ENCODE measurements around the gene DMRTC2. TPM values are rescaled to one million over a fixed set of nuclear protein-coding genes. Genes with fewer than 3 reads are reported as not detected.

Gene DMRTC2
- total RNA-seq, 1 donor from 2014 or later, result not detected

DNA sequence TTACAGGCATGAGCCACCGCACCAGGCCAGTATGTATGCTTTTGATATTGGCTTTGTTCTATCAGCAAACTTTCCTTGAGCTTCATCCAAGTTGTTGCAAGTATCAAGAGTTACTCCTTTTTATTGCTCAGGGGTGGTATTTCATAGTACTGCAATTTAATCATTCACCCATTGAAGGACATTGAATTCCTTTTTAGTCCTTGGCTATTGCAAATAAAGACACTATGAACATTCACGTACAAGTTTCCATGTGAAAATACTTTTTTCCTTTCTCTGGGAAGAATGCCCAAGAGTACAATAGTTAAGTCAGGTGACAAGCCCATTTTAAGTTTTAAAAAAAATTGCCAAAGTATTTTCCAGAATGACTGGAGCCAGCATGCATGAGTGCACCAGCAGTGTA lies 28.1 kb upstream of the DMRTC2 start:
- TF ChIP-seq, protein P1, sequence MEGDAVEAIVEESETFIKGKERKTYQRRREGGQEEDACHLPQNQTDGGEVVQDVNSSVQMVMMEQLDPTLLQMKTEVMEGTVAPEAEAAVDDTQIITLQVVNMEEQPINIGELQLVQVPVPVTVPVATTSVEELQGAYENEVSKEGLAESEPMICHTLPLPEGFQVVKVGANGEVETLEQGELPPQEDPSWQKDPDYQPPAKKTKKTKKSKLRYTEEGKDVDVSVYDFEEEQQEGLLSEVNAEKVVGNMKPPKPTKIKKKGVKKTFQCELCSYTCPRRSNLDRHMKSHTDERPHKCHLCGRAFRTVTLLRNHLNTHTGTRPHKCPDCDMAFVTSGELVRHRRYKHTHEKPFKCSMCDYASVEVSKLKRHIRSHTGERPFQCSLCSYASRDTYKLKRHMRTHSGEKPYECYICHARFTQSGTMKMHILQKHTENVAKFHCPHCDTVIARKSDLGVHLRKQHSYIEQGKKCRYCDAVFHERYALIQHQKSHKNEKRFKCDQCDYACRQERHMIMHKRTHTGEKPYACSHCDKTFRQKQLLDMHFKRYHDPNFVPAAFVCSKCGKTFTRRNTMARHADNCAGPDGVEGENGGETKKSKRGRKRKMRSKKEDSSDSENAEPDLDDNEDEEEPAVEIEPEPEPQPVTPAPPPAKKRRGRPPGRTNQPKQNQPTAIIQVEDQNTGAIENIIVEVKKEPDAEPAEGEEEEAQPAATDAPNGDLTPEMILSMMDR (IDR thresholded peaks at IDR 0.05; ENCODE audit: insufficient read depth, low read depth, low read length), result no peak
- no peak for TF ChIP-seq EZH2 (IDR thresholded peaks at IDR 0.05; ENCODE audit: insufficient read depth, low read length)
- H3K9ac ChIP-seq (ENCODE audit: low read length), result no peak overlapping the region
- H3K4me1 ChIP-seq (ENCODE audit: insufficient read depth, low read length), result no peaks in the 10 kb centered on the region
- no peak overlapping the region for H3K4me2 ChIP-seq (ENCODE audit: low read length)
- H3K4me3 Mint-ChIP-seq (ENCODE audit: unreplicated experiment), result no peak overlapping the region
- no peaks in the 10 kb centered on the region for H4K20me1 ChIP-seq (ENCODE audit: insufficient read depth, low read length)
- H3K27ac Mint-ChIP-seq (ENCODE audit: unreplicated experiment), result no peak overlapping the region
- no peaks in the 10 kb centered on the region for H3K79me2 ChIP-seq (ENCODE audit: insufficient read depth, low read length)
- H3K27me3 ChIP-seq (ENCODE audit: insufficient read depth, low read length), result no peaks in the 10 kb centered on the region
- DNase-seq (ENCODE audit: low read depth) (no peak), FAIRE-seq (no peak)
- H3K27ac ChIP-seq (ENCODE audit: low read depth, low read length), result no peak overlapping the region
- H3K27me3 Mint-ChIP-seq (ENCODE audit: low read depth, unreplicated experiment), result peaks cover 47% of the 10 kb centered on the region
- no peak overlapping the region for H2AFZ ChIP-seq (ENCODE audit: low read depth, low read length)
- H3K36me3 ChIP-seq (ENCODE audit: insufficient read depth, low read length), result no peaks in the 10 kb centered on the region
- H3K4me3 ChIP-seq (ENCODE audit: insufficient read depth, low read depth, low read length), result no peak overlapping the region
- H3K9me3 ChIP-seq (ENCODE audit: insufficient read depth, low read depth, low read length), result no peaks in the 10 kb centered on the region
- no peaks in the 10 kb centered on the region for H3K36me3 Mint-ChIP-seq (ENCODE audit: low read depth, unreplicated experiment)
- H3K4me1 Mint-ChIP-seq (ENCODE audit: low read depth, unreplicated experiment), result no peaks in the 10 kb centered on the region
- no peaks in the 10 kb centered on the region for H3K9me3 Mint-ChIP-seq (ENCODE audit: unreplicated experiment)

DNA sequence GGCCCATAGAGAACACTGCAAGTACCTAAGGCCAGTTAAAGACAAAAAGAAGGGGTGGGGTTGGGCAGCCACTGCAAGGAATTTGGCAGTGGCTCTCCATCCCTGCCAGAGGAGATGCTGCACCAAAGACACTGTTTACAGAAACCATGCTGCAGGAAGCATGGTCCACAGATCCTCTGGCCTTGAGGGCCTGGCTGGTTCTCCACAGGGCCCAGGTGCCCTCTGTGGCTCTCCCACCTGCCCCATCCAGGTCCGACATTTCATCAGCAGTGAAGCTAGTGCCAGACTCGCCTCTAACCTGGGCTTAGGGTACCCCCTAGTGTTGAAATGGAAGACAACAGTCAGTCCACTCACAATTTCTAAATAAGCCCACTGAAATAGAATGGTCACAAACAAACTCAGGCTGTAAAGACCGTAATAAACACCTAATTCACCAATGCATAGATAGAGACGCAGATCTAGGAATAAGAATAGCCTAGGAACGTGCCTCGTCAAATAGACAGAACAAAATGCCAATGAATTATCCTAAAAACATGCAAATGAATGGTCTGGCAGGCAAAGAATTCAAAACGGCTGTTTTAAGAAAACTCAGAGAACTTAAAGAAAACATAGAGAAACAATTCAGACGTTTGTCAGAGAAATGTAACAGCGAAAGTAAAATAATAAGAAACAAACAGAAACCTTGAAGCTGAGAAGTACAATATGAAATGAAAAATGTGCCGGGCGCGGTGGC lies 23.7 kb upstream of the DMRTC2 start:
- H3K9me3 Mint-ChIP-seq (ENCODE audit: unreplicated experiment), result no peaks in the 10 kb centered on the region
- no peak for TF ChIP-seq EZH2 (IDR thresholded peaks at IDR 0.05; ENCODE audit: insufficient read depth, low read length)
- TF ChIP-seq, protein P1 (IDR thresholded peaks at IDR 0.05; ENCODE audit: insufficient read depth, low read depth, low read length), result peak; percentile 46

More for the DNA sequence above, 23.7 kb upstream of the DMRTC2 start:
- no peak overlapping the region for H3K27ac ChIP-seq (ENCODE audit: low read depth, low read length)
- peaks cover 27% of the 10 kb centered on the region for H3K27me3 Mint-ChIP-seq (ENCODE audit: low read depth, unreplicated experiment)
- no peak overlapping the region for H3K4me3 ChIP-seq (ENCODE audit: insufficient read depth, low read depth, low read length)
- no peaks in the 10 kb centered on the region for H3K4me1 Mint-ChIP-seq (ENCODE audit: low read depth, unreplicated experiment)
- H3K9me3 ChIP-seq (ENCODE audit: insufficient read depth, low read depth, low read length), result no peaks in the 10 kb centered on the region
- H3K36me3 Mint-ChIP-seq (ENCODE audit: low read depth, unreplicated experiment), result no peaks in the 10 kb centered on the region
- H3K27me3 ChIP-seq (ENCODE audit: insufficient read depth, low read length), result no peaks in the 10 kb centered on the region
- FAIRE-seq, result no peak
- H2AFZ ChIP-seq (ENCODE audit: low read depth, low read length), result no peak overlapping the region
- H3K4me2 ChIP-seq (ENCODE audit: low read length), result no peak overlapping the region
- no peaks in the 10 kb centered on the region for H3K36me3 ChIP-seq (ENCODE audit: insufficient read depth, low read length)
- DNase-seq (ENCODE audit: low read depth), result no peak
- H3K27ac Mint-ChIP-seq (ENCODE audit: unreplicated experiment), result peak overlapping the region; percentile 35
- H4K20me1 ChIP-seq (ENCODE audit: insufficient read depth, low read length), result no peaks in the 10 kb centered on the region
- H3K9ac ChIP-seq (ENCODE audit: low read length), result no peak overlapping the region
- no peak overlapping the region for H3K4me3 Mint-ChIP-seq (ENCODE audit: unreplicated experiment)
- no peaks in the 10 kb centered on the region for H3K4me1 ChIP-seq (ENCODE audit: insufficient read depth, low read length)
- no peaks in the 10 kb centered on the region for H3K79me2 ChIP-seq (ENCODE audit: insufficient read depth, low read length)
